IPS-NIHi7 (cell line): ENCODE measurements around the gene FBXO41.

ENCODE experiments used
- DNase-seq: peaks from one replicate; pipeline ENCODE4 v3.0.0; 2012; ENCODE audit warnings: mixed read lengths; ENCODE audit errors: extremely low spot score

FBXO41 gene

GRCh38 chr2:73246850-73247249 is 37.4 kb downstream of the FBXO41 start:
- DNase-seq: no peak

- DNase-seq: no peak
Observed at GRCh38 chr2:73244580-73244979, 39.7 kb downstream of the FBXO41 start.

DNA sequence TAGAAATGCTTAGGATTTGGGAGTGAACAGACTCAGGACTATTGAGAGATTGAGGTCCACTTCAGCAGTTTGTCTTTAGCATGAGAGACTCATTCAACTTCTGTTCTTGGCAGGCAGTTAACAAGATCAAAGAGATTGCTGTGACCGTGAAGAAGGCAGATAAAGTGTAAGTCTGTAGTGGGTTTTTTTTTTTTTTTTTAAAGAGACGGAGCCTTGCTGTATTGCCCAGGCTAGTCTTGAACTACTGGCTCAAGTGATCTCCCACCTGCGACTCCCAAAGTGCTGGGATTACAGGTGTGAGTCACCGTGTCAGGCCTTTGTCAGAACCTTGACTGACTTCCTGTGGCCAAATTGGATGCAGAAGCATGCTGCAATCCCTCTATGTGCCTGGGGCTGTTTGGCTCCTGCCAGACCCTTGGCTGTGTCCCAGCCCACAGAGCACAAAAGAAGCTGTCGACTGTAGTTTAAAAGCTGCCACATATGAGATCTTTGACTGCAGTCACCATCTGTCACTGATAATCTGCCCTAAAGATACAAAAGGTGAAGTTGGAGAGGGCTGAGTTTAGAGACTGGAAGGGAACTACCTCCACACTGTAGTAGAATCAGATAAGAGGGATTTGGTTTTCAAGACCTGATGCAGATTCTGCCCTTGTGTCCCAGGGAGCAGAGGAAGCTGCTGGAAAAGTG is 40.3 kb downstream of the FBXO41 start:
- DNase-seq: no peak

- no peak for DNase-seq
Observed at GRCh38 chr2:73239776-73240175, 44.5 kb downstream of the FBXO41 start.

DNA sequence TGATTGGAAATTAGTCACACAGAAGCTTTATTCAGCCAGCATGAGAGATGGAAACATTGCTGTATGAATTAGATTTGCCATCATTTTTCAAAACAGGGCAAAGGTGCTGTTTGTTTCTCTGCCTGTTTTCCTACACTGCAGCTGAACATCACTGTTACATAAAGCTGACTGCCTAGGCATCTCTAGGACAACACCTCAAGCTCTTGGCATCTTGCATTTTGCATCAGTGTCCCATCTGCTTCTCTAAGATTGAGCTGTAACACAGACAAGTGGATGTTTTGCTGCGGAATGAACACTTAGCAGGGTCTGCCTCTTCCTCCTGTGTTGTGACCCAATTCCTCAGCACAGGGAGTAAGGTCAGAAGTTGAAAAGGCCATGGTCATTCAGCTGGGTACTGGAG is 45.3 kb downstream of the FBXO41 start:
- no peak for DNase-seq

DNA sequence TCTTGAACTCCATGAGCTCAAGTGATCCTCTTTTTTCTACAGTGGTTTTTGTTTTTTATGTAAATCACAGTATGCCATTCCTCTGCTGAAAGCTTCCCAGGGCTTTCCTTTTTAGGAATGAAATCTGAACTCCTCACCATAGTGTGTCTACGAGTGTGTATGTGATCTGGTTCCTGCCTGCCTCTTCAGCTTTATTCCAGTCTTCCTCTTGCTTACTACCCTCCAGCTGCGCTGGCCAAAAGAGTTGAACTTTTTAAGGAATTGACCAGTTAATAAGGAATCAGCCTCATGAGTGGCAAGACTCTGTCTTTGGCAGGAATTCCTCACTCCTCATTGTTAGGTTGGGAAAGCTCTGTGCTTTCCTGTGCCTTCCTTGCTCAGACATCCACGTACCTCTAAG is 46.1 kb downstream of the FBXO41 start:
- no peak for DNase-seq

DNA sequence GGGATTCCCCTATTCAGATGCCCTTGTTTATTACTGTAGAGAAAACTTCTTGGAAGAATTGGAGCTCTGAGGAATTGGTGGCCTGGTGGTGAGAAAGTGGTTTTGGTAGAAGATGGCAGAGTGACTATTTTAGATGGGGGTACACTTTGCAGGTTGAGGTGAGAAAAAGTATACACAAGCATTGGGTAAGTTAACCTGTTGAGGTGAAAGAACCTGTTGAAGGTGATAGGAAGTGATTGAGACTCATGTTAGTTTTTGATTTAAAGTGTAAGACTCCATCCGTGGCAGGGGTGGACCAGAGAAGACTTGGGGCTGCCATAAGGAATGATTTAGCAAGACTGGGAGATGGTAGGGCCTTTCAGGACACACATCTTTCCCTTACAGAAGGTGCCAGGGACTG is 47.1 kb downstream of the FBXO41 start:
- no peak for DNase-seq

GRCh38 chr2:73235315-73236028 is 48.8 kb downstream of the FBXO41 start:
- no peak for DNase-seq

- peak; percentile 85 for DNase-seq
Observed at GRCh38 chr2:73233932-73234832, 50.1 kb downstream of the FBXO41 start, which contains the start of gene CCT7. Gene CCT7, plus strand, starts transcription at chr2:73234308. Its CDS starts 71 bp downstream, at chr2:73234379.

GRCh38 chr2:73233154-73233931 is 50.9 kb downstream of the FBXO41 start, which contains the start of gene PRADC1:
Gene PRADC1, minus strand, starts transcription at chr2:73233239. Its CDS starts 79 bp downstream, at chr2:73233160.
- peak; percentile 99 for DNase-seq

DNA sequence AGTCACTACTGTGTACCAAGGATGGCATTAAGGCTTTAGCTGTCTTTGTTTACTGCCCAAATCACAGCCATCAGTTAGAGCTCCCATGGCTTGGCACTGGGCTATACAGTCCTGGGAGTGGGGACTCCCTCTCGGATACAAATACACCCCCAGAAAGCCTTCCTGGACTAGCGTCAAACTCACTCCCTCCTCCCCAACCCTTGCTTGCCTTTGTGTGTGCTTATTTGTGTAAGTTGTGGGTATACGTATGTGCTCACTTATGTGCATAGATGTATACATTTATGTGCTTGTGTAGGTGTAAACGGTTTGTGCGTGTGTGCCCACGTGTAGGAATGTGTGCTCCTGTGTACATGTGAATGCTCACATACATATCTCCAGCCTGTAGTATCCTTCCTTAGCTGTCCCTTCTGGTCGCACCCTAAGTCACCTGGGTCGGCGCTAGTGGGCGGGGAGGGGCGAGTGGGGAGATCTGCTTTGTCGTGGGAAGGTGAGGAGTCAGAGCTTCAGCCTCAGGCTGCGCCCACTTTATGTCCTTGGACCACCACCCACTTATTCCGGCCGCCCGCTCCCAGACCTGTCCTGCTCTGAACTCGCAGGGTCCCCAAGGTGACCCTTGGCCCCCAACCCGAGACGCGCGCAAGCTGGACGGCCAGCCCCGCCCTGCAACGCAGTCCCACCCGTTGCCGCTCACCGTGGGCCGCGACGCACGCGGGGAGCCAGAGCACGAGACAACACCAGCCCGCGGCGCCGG is 51.7 kb downstream of the FBXO41 start:
- DNase-seq: no peak

DNA sequence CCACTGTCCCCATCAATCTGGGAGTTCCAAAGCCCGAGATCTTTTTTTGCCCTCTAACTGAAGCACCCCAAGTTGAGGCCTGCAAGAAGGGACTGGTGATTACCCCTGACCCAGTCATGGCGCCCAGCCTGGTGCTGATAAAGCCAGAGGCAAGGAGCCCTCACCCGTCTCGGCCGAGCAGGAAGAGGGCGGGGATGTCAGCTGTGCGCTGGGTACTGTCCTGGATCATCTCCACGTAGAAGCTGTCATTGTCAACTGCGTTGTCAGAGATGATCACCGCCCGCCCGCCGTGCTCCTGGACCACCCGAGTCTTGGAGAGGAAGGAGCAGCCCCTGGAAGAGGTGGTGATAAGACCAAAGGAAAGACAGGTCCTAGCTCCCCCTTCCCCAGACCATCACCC is 55.6 kb downstream of the FBXO41 start:
- no peak for DNase-seq

GRCh38 chr2:73227086-73227485 is 57.2 kb downstream of the FBXO41 start:
- DNase-seq: no peak

DNA sequence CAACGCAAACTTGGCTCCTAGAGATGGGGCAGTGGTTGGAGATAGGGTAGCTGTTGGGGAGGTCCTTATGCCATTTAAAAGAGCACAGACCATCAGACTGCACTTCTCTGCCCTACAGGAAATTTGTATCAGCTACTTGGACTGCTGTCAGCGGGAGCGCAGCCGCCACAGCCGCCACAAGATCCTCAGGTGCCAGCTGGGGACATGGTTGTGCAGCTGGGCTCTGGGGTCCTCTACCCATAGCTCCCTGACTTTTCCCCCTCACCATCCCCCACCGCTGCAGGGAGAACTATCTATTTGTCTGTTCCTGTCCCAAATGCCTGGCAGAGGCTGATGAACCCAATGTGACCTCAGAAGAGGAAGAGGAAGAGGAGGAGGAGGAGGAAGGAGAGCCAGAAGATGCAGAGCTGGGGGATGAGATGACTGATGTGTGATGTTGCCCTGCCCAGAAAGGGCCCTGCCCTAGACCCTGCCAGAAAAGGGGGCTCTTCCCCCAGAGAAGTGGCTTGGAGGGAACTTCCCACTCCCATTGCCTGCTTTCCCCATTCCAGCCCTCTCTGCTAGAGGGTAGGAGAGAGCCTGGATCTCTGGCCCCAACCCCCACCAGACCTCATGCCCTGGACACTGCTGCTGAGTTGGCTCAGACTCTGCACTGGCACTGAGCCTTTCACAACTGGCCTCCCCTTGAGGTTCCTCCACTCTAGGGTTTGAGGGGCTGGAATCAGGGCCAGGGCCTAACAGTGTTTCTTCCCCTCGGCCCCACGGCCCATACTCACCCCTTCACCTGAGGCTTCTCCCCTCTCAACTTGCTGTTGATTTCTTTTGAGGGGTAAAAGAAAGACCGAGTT is 58.5 kb downstream of the FBXO41 start:
- no peak for DNase-seq

GRCh38 chr2:73223821-73224220 is 60.5 kb downstream of the FBXO41 start:
- no peak for DNase-seq

DNA sequence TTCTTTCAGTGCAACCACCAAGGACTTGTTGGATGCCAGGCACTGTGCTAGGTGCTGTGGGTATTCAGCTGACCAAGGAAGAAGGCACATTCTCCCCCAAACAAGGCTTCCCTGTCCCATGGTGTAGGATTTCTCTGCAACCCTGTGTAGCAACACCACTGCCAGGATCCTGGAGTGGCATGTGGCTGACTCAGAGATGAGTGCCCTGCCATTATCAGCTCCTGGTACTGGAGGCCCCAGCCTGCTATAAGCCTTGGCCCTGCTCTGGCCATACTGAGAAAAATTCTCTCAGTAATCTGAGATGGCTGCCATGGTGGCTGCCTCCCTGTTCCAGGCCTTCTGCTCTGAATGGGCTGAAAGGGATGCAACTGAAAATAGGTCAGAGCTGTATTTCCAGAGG is 66.0 kb downstream of the FBXO41 start:
- no peak for DNase-seq

DNA sequence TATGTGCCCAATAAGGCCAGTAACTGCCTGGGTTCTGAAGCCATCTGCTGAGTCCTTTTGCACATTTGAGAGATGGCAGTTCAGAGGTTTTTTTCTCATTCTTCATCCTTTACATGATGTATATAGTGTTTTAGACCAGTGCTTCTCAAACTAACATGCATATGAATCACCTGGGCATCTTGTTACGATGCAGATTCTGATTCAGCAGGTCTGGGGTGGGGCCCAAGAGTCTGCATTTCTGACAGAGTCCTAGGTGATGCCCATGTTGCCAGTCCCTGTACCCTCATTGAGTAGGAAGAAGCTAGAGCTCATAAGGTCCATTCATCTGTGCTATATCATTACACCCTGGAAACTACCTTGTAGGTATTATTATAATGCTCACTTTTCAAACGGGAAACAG is 66.5 kb downstream of the FBXO41 start:
- no peak for DNase-seq

GRCh38 chr2:73217160-73217559 is 67.1 kb downstream of the FBXO41 start:
- DNase-seq: no peak

GRCh38 chr2:73215254-73215653 is 69.0 kb downstream of the FBXO41 start:
- DNase-seq: no peak
